DMS 273 (cell line): Measurements from ENCODE around the gene ABRAXAS1.
A peak's percentile ranks its signal among the peaks of the same experiment; 100 is the strongest.
"Not testable (repeated sequence)": the region's sequence is repeated elsewhere in the genome, so short reads cannot be mapped to it uniquely, and the experiment has no call there.

ENCODE experiments used
- DNase-seq: peaks from one replicate; lab custom pipeline; 2025; ENCODE audit not compliant: unreplicated experiment; lab: John Stamatoyannopoulos, UW

Gene ABRAXAS1

GRCh38 chr4:83484500-83485461 is at the start of gene ABRAXAS1:
Gene ABRAXAS1, minus strand, starts transcription at chr4:83485100. Its CDS starts 28 bp downstream, at chr4:83485072.
- peak; percentile 94 for DNase-seq

GRCh38 chr4:83527671-83528070 is 42.8 kb upstream of the ABRAXAS1 start:
- no peak for DNase-seq

GRCh38 chr4:83522239-83522638 is 37.3 kb upstream of the ABRAXAS1 start:
- DNase-seq = no peak

GRCh38 chr4:83516042-83516772 is 31.3 kb upstream of the ABRAXAS1 start:
- no peak for DNase-seq

- DNase-seq = no peak
Observed at GRCh38 chr4:83510442-83510841, 25.5 kb upstream of the ABRAXAS1 start.

GRCh38 chr4:83509156-83509585 is 24.3 kb upstream of the ABRAXAS1 start:
- peak; percentile 74 for DNase-seq

- DNase-seq = no peak
Observed at GRCh38 chr4:83504996-83505395, 20.1 kb upstream of the ABRAXAS1 start.

- no peak for DNase-seq
Observed at GRCh38 chr4:83504503-83504902, 19.6 kb upstream of the ABRAXAS1 start.

- no peak for DNase-seq
Observed at GRCh38 chr4:83503974-83504373, 19.1 kb upstream of the ABRAXAS1 start.

- DNase-seq = not testable (repeated sequence)
Observed at GRCh38 chr4:83501671-83502070, 16.8 kb upstream of the ABRAXAS1 start.

GRCh38 chr4:83498187-83498586 is 13.3 kb upstream of the ABRAXAS1 start:
- no peak for DNase-seq

- not testable (repeated sequence) for DNase-seq
Observed at GRCh38 chr4:83496085-83496917, 11.4 kb upstream of the ABRAXAS1 start.

GRCh38 chr4:83490876-83491450 is 6.1 kb upstream of the ABRAXAS1 start:
- DNase-seq = peak; percentile 49

- no peak for DNase-seq
Observed at GRCh38 chr4:83489711-83490326, 4.9 kb upstream of the ABRAXAS1 start.

GRCh38 chr4:83486457-83487129 is 1.7 kb upstream of the ABRAXAS1 start:
- DNase-seq = no peak

- no peak for DNase-seq
Observed at GRCh38 chr4:83473966-83474365, 10.9 kb downstream of the ABRAXAS1 start.

- DNase-seq = no peak
Observed at GRCh38 chr4:83473423-83473822, 11.5 kb downstream of the ABRAXAS1 start.

- DNase-seq = no peak
Observed at GRCh38 chr4:83456184-83456501, 28.8 kb downstream of the ABRAXAS1 start.

GRCh38 chr4:83455281-83456183 is 29.4 kb downstream of the ABRAXAS1 start, which contains the start of the genes HELQ and MRPS18C:
Gene HELQ, minus strand, starts transcription at chr4:83455823. Its CDS starts 130 bp downstream, at chr4:83455693.
Gene MRPS18C, plus strand, starts transcription at chr4:83456058. Its CDS starts 20 bp downstream, at chr4:83456078.
- peak; percentile 99 for DNase-seq
